ENCODE measurements around the gene HSPG2.
"Not testable (repeated sequence)": the region's sequence is repeated elsewhere in the genome, so short reads cannot be mapped to it uniquely, and the experiment has no call there.

The HSPG2 gene

DNA sequence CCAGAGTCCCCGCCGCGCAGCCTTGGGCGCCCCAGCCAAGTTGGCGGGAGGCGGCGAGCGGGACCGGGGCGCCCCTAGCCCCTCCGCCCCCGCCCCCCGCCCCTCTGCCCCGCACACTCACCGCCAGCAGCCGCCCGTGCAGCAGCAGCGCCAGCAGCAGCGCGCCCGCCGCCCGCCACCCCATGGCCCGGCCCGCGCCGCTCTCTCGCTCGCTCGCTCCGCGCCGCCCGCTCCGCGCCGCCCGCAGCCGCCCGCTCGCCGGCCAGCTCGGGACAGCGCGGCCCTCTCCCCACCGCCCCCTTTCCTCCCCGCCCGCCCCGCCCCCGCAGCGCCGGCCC lies at the start of gene HSPG2:
Gene HSPG2, minus strand, starts transcription at position 277 of the 338 bp plus-strand sequence. Its CDS starts 93 bp downstream, at position 184.
- no peak for DNase-seq

DNA sequence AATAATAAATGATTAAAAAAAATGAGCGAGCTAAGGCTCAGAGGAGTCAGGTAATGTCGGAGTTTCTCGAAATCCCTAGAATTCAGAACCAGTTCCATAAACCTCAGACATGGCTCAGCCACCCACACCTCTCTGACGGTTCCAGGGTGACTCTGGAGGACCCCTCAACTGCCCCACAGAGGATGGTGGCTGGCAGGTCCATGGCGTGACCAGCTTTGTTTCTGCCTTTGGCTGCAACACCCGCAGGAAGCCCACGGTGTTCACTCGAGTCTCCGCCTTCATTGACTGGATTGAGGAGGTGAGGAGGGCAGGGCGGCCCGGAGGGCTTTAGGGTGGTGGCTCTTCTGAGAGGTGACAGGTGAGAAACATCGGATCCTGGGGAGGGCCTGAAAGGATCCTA lies 49.3 kb upstream of the HSPG2 start:
- DNase-seq = not testable (repeated sequence)

DNA sequence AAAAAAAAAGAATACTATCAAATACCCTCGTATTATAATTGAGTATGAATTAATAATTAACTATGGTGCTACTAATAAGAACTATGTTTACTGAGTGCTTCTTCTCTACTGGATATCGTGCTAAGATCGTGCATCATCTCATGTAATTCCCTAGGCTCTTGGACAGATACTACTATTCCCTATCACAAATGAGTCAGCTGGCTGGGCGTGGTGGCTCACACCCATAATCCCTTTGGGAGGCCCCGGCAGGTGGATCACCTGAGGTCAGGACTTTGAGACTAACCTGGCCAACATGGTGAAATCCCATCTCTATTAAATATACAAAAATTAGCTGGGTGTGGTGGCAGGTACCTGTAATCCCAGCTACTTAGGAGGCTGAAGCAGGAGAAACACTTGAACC lies 48.8 kb upstream of the HSPG2 start:
- not testable (repeated sequence) for DNase-seq

DNA sequence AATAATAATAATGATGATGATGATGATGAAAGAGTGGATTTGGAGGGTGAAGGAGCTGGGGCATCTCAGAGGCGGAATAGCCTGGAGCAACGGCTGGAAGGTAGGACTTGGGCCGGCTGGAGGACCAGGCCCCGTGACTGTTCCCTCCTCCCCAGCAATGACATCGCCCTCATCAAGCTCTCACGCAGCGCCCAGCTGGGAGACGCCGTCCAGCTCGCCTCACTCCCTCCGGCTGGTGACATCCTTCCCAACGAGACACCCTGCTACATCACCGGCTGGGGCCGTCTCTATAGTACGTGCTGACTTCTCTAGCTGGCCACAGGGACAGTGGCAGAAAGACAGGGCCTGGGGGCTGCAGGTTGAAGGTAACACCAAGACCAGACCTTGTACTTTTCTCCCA lies 46.4 kb upstream of the HSPG2 start:
- DNase-seq = not testable (repeated sequence)

DNA sequence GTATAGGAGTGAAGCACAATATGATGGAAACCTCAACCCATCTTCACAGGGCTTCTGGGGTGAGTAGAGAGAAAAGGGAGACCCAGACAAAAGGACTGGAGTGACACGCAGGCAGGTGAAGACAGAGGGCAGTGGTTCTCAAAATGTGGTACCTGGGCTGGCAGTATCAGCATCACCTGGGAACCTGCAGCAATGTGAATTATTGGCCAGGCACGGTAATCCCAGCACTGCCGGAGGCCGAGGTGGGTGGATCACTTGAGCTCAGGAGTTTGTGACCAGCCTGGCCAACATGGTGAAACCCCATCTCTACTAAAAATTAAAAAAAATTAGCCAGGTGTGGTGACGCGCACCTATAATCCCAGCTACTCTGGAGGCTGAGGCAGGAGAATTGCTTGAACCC lies 45.0 kb upstream of the HSPG2 start:
- not testable (repeated sequence) for DNase-seq

DNA sequence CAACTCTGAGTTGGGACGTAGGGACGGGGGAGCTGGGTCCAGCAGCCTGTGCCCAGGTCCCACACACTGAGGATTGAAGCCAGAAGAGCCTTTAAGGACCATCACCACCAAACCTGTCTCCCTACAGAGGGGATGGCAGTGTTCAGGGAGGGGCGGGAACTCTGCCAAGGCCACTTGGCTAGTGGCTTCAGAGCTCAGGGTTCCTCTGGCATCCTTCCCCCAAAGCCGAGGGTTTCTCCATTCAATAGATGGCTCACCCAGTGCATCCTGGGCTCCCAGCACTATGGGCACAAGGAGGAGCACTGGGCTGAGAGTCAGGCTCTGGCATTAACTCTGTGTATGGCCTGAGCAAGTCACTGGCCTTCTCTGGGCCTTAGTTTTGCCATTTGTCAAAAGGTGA lies 44.1 kb upstream of the HSPG2 start:
- DNase-seq = not testable (repeated sequence)

DNA sequence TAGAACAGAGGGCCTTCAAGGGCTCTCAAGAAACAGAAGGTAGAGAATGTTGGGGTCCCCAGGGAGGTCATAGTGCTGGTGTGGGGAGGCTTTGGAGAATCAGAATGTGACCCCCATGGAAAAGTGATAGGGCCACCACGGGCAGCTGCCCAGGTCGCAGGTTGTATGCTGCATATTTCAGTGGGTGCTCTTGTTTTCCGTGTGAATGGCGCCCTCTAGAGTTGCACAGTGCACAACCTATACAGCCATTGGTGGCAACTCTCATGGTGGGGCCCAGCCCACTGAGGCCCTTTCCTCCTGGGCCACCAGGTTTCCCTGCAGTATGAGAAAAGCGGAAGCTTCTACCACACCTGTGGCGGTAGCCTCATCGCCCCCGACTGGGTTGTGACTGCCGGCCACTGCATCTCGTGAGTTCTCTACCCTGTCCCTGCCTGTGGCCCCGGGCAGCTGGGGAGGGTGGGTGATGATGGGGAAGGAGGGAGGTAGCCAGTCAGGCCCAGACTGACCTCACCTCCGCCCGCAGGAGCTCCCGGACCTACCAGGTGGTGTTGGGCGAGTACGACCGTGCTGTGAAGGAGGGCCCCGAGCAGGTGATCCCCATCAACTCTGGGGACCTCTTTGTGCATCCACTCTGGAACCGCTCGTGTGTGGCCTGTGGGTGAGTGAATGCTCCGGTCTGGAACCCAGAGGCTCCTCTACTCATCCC lies 43.6 kb upstream of the HSPG2 start:
- DNase-seq = not testable (repeated sequence)

DNA sequence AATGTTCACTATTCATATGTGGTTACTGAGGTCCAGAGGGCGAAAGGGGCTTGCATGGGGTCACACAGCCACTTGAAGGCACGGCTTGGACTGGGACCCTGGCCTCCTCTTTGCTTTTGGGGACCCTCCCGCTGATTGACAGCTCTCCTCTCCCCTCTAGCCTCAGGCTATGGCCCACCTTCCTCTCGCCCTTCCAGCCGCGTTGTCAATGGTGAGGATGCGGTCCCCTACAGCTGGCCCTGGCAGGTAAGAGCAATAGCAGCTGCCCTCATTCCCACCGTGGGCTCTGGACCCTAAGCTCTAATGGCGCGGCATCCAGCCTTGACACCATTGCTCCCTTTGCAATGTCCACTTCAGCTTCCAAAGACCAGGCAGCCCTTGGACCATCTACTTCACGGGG lies 41.1 kb upstream of the HSPG2 start:
- not testable (repeated sequence) for DNase-seq

DNA sequence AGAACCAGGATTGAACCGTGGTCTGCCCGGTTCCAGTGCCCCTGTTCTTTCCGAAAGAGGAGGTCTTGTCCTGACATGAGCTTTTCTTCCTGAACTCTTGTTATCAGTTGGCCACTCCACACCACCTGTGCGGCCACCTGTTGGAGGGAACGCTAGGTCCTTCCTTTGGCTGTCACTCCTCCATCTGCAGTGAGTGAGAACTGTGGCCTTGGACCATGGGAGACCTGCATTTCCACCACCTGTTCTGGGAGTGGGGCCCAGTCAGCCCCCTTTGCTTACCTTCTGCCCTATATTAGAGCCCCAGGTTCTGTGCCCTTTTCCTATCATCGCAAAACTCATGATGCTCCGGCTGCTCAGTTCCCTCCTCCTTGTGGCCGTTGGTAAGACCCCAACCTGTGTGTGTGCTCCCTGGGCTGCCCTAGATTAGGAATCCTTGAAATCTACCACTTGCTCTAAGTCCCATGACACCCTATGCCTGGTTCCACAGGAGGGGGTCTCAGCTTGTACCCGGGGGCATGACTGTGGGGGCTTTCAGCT lies 39.7 kb upstream of the HSPG2 start, which contains the start of gene CELA3B:
Gene CELA3B, plus strand, starts transcription at position 320 of the 537 bp plus-strand sequence. Its CDS starts 18 bp downstream, at position 338.
- not testable (repeated sequence) for DNase-seq

DNA sequence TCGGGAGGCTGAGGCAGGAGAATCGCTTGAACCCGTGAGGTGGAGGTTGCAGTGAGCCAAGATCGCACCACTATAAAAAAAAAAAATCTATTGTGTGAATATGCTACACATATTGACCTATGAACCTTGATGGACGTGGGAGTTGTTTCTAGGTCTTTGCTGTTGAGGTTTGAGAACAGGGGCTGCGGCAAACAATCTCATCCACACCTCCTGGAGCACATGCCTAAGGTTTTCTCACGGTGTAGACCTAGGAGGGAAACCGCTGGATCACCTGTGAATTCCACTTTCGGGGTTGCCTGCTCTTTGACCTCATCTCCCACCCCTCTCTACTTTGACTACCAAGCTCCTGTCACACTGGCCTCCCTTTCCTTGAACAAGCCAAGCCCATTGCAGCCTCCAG lies 38.2 kb upstream of the HSPG2 start:
- DNase-seq = not testable (repeated sequence)

DNA sequence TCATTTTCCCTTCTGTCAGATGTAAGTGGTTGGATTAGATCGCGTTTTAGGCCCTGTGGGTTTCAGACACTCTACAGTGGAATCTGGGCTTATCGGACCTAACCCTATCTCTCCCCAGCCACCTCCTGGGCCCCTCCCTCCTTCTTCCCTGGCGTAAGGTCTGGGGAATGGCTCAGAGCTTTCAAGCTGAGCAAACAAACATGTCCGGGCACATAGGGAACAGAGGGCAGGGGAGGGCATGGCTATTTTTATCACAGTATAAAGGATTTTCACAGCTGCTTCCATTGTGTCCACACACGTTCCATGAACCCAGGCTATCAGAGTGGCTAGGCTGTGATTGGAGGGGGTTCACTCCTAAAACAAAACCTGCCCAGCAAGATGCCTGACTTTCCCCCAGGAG lies 37.6 kb upstream of the HSPG2 start:
- not testable (repeated sequence) for DNase-seq

DNA sequence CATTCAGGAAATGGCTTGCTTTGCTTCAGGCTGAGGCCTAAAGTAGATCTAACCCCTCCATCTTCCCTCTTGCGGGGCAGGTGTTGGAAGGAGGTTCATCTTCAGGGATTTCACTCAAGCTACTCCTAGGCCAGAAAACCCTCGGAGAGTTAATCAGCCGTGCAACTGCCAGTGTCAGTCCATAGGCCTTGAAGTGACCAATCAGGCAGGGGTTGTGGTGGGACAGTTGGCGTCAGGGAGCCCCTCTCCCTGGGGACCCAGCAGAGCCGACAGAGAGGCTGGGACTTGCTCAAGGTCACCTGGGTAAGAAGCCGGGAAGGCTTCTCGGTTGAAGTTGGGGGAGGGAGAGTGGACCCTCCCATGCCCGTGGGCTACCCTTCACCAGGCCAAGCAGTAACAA lies 36.8 kb upstream of the HSPG2 start:
- DNase-seq = not testable (repeated sequence)

DNA sequence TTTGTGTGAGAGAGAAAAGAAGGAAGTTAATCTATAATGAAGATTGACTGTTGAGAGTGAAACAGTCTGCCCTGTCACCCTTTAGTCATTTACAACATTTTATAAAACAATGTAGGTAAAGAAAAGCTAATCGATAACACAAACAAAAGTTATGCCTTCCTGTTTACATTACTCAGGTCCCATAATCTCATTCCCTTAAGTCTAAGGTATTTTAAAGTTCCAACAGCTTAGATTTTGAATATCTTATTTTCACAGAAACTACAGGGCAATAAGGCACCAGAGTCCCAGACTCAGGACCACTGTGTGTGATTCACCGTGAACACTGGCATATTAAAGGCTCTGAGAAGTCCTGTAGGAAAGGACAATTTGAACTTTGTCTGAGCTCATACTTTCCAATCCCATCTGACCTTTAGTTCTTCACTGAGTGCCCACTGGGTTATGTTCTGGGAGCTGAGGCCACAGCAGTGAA lies 35.9 kb upstream of the HSPG2 start:
- DNase-seq = not testable (repeated sequence)

DNA sequence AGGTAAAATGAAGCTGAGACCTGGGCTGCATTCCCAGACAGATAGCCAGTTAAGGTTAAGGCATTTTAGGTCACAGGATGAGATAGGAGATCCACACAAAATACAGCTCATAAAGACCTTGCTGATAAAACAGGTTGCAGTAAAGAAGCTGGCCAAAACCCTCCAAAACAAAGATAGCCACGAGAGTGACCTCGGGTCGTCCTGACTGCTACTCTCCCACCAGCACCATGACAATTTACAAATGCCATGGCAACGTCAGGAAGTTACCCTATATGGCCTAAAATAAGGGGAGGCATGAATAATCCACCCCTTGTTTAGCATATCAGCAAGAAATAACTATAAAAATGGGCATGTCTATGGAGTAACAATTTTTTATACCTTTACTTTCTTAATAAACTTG lies 33.4 kb upstream of the HSPG2 start:
- DNase-seq = not testable (repeated sequence)

DNA sequence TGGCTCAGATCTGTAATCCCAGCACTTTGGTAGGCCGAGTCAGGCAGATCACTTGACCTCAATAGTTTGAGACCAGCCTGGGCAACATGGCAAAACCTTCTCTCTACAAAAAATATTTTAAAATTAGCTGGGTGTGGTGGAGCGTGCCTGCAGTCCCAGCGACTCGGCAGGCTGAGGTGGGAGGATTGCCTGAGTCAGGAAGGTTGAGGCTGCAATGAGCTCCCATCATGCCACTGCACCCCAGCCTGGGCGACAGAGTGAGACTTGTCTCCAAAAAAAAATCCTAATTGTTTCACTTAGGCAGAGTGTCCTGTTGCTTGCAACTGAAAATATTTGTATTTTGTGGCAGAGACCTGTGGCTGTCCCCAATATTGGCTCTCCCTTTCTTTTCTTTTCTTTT lies 32.0 kb upstream of the HSPG2 start:
- not testable (repeated sequence) for DNase-seq

DNA sequence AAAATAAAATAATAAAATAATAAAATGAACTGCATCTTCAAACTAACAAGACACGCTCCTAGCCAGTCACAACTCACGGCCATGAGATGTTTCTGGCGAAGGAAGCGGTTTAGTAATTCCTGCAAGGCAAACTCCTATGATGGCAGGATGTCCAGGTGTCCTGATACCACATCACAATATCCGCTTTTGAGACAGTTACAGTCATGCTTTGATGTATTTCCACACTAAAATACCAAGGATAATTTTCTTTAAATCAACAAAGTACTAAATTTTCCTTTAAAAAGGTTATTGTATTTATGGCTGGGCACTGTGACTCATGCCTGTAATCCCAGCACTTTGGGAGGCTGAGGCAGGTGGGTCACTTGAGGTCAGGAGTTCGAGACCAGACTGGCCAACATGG lies 30.1 kb upstream of the HSPG2 start:
- DNase-seq = not testable (repeated sequence)

DNA sequence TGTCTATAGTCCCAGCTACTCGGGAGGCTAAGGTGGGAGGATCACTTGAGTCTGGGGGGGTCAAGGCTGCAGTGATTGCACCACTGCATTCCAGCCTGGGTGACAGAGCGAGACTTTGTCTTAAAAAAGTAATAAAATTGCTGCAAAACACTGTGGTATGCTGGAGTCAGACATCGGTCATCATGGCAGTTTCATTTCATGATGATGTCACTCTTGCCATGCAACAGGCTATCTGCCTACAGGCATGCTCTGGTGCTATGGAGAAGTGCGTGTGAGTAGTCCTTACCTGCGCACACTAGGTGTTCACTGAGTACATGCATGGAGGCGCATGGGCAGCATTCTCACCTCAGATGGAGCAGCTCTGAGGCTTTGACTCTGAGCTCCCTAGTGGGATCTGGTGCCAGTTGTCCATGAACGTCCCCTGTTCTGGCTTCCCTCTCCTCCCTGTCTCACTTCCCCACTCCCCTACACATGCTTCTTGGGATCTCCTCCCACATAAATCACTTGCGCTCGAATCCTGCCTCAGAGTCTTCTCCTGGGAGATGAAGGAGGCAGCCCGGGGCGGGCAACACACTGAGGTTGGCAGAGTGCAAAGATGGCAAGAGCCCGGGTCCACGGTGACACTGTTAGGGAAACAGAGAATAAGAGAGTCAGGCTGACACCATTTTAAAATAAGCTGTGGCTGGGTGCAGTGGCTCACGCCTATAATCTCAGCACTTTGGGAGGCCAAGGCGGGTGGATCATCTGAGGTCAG lies 29.3 kb upstream of the HSPG2 start:
- no peak for DNase-seq

DNA sequence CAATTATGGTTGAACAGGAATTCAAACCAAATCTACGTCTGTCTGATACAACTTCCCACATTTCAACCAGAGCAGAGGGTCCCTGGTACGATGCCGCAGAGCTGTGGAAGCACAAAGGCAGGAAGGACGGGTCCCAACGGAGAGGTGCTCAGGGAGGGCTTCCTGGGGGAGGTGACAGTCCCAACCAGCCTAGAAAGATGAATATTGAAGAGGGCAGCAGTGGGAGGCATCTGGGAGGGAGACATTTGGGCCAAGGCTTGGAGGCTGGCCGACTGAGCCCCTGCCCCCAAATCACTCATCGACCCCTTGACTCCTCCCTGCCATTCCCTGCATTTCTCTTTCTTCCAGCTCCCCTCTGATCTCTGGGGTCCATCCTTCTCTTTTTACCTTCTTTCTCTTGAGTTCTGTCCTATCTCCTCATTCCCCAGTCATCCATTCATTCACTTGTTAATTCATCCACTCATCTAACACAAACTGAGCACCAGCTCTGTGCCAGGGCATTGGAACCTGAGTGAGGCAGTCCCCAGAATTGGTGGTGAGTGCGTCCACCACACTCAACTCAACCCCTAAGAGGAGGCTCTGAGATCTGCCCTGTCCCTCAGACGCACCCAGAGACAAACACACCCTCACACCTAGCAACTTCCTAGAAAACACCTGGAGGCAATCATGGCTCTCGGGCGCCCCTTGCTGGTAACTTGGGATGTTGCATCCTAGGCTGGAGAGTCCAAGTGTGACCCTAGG lies 26.5 kb upstream of the HSPG2 start:
- peak; percentile 84 for DNase-seq

DNA sequence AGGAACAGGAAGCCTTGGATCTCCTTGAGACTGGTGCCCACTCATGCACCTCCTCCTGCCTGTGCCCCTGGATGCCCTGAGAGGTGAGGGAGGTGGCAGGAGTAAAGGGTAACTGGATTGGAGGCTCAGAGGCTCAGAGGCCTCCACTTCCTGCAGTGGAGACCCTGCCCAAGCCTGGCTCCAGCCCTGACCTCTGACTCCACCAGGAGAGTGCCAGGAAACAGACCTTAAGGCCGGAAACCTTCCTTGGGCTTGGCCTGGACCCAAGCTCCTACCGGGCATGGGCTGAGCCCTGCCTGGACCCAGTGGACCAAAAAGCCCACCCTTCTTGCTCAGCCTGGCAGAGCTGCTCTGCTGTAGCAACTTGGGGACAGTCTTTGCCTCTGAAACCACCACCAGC lies 24.7 kb upstream of the HSPG2 start:
- DNase-seq = no peak

DNA sequence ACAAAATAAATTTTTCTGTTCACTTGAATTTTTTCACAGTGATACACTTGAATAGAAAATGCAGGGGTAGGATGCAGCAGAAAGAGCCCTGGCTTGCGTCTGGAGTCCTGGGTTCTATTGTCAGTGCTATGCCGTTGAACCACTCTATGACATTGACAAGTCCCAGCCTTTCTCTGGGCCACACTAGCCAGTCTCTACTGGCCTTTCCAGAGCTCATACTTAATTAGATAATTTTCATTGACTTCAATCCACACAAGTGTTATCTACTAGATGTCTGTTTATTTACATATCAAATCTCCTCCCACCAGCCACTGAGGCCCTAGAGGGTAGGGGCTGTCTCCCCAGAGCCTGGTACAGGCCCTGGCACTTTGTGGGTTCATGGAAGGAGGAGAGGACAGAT lies 24.2 kb upstream of the HSPG2 start:
- no peak for DNase-seq

DNA sequence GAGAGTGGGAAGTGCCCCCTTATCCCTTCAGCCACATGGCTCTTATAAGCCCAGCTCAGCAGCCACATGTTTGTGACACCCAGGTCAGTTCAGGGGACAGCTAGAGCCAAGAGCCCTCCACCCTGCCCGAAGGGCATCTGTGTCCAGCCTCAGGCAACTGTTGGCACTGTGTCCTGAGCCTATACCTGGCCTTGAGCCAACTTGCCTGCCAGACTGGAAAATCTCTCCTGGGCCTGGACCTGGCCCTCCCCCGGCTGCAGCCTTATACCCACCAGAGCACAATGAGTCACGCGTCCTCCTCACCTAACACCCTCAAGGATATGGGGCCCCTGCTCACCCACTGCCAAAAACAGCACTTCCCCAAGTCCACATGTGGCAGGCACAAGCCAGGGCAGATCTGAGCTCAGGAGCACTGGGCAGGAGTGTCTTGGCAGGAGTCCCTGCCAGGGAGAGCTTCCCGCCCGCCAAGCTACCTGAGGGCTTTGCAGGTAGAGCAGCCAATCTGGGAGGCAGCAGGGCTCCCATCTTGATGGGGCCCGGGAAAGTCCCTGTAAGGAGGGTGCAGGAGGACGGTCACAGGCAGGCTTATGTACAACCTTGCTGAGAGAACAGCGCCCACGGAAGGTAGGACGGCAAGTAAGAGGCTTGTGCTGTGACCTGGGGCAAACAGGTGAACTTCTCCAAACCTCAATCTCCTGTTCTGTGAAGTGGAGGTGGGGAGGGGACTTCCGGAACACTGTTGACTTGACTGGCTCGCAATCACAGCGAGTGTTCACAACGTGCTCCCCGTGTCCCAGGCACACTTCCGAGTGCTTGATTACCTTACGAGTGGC lies 19.8 kb upstream of the HSPG2 start:
- peak; percentile 75 for DNase-seq
